SHP77 (cell line): ENCODE measurements around the gene C9orf50.
A peak's percentile ranks its signal among the peaks of the same experiment; 100 is the strongest.
"Not testable (repeated sequence)": the region's sequence is repeated elsewhere in the genome, so short reads cannot be mapped to it uniquely, and the experiment has no call there.

Experiments used
- DNase-seq, 2 experiments: peaks; one replicate each; lab custom pipeline; 2025; lab: John Stamatoyannopoulos, UW

Gene C9orf50

DNA sequence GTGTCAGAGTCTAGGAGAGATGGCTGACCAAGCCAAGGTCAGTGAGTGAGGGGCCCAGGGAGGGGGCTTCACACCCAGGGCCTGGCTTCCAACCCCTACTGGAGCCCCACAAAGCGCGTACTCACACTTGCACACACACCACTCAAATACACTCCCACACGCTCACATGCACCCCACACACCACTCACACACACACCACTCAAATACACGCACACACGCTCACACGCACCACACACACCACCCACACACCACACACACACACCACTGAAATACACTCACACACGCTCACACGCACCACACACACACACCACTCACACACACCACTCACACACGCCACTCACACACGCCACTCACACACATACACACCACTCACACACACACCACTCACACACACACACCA lies 26.7 kb upstream of the C9orf50 start:
- no peak for DNase-seq

DNA sequence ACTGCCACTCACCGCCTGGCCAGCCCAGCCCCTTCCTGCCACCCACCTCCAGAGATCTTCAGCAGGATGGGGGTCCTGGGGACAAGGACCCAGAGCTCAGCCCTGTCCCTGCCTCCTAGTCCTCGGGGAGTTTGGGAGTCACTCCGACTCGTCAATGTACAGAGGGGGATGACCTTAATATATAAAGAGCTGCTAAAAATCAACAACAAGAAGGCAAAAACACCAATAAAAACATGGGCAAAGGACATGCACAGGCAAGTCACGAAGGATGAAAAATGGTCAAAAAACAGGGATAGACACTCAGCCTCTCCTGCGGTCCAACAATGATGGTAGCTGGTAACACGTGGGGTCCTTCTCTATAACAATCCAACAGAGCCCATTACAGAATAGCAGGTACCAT lies 25.8 kb upstream of the C9orf50 start:
- no peak for DNase-seq

DNA sequence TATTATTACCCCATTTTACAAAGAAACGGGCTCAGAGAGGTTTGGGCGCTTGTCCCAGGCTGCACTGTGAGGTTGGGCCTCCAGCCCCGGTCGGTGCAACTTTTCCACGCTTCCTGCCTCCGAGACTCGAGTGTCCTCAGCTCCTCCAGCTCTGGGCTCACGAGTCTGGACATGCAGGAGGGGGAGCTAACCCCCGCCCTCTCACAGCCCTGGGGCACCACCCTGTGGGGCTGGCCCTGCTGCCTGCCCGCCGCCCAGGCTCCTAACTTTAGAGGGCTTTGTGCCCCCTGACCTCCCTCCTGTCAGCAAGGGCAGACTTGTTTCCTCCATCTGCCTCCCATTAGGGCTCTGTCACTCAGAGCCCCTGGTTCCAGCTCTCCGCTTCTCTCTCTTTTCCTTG lies 25.4 kb upstream of the C9orf50 start:
- no peak for DNase-seq

DNA sequence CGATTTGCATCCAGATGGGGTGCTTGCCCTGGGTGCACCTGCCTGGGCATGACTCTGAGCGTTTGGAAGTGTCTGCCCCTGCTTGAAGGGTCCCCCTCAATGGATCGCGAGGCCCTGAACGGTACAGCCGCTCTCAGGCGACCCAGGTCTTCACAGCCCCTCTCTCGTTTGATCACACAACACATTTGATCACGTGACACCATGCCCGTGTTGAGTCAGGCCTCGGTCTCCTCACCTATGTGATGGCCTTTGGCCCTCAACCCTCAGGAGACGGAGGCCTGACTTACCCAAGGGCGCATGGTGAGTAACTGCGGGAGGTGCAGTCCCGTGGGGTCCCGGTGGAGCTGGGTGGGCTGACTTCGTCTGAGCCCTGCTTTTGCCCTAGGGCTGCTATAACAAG lies 24.0 kb upstream of the C9orf50 start:
- DNase-seq: no peak

DNA sequence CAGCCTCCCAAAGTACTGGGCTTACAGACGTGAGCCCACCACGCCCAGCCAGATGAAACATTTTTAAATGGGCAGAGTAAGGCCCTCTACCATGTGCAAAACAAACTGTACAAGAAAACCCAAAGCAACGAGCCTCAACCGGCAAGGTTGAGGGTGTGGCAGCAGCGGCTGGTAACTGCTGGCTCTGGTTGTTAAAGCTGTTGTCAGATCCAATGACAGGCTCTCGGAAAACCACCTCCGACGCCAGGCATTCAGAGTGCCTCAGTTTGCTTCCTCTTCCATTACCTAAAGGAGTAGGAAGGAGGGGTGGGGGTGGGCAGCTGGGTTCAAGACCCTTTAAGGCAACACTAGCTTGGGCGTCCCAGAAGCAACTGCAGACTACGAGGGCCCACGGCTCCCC lies 23.5 kb upstream of the C9orf50 start:
- DNase-seq: no peak

DNA sequence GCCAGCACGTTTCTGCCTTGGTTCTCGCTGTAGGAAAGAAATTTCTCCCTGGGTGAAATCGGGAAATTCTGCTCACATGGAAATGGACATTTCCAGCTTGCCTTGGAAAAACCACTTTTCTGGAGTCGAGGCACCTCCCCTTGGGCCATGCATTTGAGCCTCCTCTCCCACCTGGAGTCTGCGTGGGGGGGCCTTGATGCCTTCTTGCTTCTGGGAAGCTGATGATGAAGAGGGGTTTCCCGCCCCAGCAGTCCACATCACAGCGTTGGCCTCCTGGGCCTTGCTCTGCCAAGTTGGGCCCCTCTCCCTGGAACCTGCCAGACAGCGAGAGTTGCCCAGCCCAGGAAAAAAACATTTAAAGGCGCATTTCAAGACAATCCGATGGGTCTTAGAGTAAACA lies 22.8 kb upstream of the C9orf50 start:
- no peak for DNase-seq

DNA sequence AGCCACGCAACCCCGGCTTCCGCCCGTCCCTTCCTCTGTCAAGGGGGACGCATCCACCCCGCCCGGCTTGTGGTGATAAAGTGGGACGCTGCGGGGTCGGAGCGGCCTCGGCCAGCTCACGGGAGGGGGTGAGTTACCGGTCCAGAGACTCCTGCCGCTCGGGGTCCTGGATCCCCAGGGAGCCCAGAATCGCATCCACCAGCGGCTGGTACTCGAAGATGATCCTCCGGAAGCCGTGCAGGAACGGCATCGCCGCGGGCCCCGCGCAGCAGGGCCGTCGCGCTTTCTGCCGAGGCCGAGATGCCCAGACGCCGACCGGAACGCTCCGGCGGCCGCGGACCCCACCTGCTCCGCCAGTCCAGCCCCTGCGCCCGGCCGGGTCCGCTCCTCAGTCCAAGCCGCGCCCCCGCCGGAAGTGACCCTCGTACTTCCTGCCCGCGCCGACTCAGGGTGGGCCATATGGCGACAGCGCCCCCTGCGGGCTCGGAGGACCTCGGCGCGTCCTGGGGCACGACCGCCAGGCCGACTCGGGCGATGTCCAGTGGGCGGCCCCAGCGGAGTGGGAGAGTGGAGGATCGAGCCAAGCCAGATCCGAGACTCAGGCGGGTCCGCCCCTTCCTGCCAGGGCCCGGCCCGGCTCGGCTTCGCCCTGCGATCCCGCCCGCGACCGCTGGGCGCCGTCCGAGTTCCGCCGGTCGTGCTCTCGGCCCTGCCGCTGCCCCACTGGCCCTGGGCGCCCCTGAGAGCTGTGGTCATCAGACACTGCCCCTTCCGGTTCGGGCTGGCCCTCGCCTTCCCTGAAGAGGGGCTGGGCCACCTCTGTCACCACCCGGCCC lies 21.1 kb upstream of the C9orf50 start, which contains the start of gene ASB6:
ASB6 (minus strand) TSS at position 402 of the 836 bp plus-strand sequence; CDS start at position 250, 152 bp downstream.
- peak; percentile 90 to 93 for DNase-seq

DNA sequence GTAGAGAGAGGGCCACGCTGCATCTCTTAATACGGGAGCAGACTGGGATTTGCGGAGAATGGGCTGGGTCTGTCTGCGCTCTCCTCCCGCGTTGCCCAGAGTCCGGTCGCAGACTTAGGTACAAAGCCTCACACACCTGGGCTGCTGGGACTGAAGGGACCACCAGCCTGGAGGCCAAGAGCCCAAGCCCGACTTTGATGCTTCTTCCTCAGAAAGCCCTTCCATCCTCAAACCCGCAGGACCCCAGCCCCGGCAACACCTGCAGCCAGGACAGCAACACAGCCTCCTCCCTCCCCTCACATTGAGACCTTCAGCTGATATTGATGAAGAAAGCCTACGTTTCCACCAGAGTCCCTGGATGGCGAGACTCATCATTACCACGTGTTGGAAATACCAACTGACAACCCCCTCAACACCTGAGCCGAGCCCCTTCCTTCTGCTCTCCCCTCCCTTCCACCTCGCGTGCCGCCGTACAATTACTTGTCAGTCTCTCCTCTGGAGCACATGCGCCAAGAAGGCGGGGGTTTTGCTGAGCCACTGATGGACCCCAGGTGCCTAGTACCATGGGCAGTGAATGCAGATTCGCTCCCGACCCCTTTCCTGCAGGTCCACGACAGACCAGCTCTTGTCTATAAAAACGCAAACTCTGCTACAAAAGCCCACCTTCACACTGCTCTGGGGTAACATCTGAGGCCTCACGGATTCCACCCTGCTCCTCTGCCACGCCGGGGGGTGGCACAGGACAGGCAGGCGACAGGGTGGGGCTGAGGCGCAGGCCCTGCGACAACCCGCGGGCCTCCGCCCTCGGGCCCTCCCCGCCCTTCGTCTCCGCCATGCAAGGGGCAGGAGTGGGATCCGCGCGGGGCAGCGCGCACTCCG lies 20.2 kb upstream of the C9orf50 start:
- DNase-seq: no peak

DNA sequence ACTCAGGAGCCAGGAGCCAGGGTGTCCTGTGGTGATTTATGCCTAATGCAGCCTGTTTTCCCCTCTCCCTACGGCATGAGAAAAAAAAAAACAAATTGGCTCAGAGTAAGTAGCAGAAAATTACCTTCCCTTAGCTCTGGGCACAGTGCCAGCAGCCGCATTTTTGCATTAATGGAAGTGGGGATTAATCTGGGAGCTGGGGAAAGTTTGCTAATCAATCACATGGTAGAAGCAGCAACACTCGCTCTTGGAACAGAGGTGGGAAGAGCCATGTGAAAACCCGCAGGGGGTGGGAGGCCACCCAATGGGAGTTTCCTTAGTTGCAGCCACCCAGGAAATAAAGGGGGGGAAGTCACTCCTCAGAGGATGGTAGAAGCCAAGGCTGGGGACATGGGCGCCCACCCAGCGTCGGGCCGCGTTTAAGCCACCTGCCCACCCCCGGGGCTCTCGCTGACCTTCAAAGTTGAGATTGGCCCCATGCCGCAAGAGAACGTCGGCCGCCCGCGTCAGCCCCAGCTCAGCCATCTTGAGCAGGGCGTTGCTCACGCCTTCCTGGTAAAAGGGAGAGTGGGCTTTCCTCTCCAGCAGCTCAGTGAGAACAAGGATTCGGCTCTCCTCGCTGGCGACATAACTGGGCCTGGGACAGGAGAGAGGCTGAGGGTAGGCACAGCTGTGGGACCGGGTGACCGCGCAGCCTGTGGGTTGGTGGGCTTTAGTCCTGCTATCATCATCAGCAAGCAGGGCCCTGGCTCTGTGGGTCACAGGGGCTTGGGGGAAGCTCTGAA lies 19.4 kb upstream of the C9orf50 start:
- no peak for DNase-seq

DNA sequence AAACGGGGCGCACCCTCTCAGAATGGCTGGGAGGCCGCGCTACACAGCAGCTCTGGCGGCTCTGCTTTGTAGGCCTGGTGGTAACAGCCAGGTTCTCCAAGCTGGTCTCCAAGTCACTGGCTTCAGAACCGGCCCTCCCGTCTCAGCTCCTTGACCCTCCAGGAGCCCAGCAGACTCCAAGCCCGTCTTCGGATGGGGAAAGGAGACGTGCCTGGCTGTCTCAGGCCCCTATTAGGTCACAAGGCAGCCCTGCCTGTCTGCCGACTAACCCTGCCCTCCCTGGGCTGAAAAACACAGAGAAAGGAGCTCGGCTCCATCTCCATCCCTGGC lies 18.8 kb upstream of the C9orf50 start:
- no peak for DNase-seq

DNA sequence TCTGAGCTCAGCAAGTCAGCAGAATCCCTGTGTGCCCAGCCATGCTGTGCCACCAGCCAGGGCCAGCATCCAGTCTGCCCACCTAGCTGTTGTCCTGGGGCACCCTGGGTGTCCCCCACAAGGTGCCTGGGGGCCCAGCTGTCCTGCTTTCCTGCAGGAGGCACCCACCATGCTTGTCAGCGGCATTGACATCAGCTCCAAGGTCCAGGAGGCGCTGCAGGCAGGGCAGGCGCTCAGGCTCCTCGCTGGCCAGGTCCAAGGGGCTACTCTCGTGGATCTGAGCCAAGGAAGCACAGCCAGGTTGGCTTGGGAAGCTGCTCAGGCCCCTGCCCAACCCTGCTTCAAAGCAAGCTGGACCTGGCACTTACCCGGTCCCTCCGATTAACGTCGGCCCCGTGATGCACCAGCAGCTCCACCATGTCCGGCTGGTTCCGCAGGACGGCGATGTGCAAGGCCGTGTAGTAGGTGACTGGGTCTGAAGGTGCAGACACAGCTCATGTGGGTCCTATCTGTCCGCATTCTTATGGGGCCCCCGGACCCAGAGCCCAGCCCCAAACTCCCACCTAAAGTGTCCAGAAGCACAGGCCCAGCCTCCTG lies 18.2 kb upstream of the C9orf50 start:
- DNase-seq: no peak

DNA sequence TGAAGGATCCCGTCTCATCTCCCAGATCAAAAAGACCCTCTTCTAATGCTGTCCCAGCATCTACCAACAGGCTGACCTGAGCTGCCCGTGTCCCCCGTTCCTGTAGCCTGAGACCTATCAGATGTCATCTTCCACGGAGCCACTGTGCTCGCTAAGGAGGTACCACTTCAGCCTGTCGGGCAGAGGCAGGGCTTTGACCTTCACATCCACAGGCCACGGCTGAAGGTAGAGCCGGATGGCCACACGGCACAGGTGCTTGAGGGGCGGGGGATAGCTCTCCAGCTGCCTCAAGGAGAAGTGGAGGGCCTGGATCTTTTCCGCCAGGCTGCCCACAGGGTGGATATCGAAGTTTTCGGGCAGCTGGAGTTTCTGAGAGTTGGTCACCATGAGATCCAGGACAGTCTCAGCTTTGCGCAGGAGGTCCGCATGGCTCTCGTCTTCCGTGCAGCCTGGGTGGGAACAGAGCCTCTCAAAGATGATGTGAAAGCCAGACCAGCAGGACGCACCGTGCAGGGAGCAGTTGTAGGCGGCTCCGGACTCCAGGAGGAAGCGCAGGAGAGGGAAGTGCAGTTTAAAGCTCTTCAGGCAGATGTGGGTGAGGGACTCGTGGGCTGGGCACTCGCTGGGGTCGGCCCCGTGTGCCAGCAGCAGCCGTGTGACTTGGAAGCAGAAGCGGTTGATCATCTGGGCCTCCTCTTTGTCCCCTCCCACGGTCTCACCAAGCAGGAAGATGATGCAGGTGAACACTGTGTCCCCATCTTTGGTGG lies 17.0 kb upstream of the C9orf50 start:
- no peak for DNase-seq

DNA sequence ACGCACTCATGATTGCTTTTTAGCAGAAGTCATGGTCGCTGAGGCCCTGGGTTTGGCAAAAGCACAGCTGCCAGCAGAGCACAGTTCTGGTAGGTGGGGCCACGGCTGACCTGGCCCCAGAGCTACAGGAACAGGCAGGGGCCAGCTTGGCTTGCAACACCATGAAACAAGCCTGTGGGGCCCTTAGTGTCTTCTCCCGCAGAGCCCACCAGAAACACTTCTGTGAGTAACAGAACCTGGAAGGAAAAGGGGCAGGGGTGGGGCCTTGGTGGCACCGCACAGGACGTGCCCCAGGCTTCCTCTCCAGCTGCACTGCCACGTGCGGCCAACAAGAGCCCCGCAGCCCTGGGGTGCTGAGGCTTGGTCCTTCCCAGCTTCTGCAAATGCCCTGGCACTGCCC lies 16.2 kb upstream of the C9orf50 start:
- DNase-seq: no peak

DNA sequence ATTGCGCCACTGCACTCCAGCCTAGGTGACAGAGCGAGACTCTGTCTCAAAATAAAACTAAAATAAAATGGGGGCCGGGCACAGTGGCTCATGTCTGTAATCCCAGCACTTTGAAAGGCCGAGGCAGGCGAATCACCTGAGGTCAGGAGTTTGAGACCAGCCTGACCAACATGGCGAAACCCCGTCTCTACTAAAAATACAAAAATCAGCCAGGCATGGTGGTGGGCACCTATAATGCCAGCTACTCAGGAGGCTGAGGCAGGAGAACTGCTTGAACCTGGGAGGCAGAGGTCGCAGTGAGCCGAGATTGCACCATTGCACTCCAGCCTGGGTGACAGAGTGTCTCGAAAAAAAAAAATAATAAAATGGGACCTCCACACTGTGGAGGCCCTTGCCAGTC lies 15.4 kb upstream of the C9orf50 start:
- DNase-seq: not testable (repeated sequence)

DNA sequence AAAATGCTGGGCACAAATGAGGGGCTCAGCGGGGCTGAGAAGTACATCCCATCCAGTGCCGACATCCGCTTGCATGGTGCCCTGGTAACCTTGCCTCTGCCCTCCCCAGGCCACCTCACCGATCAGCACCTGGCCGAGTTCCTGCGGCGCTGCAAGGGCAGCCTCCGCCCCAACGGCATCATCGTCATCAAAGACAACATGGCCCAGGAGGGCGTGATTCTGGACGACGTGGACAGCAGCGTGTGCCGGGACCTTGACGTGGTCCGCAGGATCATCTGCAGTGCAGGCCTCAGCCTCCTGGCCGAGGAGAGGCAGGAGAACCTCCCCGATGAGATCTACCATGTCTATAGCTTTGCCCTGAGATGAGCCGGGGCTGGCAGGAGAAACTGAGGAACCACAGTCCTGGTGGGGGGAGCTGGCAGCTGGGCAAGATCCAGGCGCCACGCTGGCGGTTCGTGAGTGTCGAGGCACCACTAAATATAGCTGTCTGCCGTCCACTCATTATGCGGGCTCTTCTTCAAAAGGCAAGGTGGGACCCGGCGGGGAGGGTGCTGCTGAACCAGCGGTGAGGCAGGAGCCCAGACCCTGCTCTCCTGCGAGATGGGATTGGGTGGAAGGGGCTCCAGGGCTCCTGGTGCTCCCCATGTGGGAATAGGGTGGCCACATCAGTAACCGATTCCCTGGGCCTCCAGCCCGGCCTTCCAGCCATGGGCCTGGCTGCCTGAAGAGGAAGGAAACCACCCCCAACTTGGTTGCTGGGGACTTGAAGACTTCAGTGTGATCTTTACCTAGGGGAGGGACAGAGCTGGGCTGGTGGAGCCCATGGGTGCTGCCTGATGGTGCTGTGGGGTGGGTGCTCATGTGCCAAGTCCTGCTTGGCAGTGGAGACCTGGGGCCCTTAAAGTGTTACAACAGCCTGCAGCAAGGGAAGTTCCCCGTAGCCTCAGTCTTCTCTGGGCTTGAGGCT lies 14.5 kb upstream of the C9orf50 start:
- no peak for DNase-seq

DNA sequence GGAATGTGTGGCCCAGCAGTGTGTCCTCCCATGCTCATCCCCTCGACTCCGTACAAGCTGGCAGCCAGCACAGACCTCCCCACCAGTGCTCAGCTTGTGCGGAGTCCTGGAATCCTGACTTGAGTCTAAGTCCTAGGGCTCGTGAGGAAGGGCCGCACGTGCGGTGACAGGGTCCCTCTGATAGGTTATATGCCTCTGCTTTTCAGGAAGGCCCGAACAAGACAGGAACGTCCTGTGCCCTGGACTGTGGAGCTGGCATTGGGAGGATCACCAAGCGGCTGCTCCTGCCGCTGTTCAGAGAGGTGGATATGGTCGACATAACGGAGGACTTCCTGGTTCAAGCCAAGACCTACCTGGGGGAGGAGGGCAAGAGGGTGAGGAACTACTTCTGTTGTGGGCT lies 12.9 kb upstream of the C9orf50 start:
- DNase-seq: no peak

DNA sequence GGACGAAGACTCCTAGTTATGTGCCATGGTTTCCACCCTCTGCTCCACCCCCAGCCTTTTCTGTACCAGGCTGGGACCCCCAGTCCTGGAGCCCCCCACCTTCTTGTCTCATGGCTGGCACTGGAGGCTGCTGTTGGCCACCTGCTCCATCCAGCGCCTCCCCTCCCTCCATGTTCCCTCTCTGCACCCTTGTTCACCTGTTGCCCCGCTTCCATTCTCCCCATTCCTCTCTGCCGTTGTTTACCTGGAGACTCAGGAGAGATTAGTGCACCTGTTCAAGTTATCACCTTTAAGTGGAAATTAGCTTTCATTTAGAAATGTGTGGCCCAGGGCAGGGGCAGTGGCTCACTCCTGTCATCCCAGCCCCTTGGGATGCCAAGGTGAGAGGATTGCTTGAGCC lies 12.3 kb upstream of the C9orf50 start:
- DNase-seq: no peak

DNA sequence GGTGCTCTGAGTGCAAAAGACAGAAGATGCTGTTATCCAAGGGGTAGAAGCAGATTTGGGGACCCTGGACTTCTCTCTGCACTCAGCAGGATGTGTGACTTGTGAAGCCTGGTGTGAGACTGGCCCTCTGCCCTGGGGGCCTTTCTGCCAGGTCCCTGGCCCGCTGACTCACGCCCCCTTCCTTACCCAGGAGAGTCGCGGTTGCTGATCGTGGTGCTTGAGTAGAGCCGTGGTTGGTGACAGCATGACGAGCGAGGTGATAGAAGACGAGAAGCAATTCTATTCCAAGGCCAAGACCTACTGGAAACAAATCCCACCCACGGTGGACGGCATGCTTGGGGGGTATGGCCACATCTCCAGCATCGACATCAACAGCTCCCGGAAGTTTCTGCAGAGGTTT lies 11.6 kb upstream of the C9orf50 start:
- DNase-seq: no peak

DNA sequence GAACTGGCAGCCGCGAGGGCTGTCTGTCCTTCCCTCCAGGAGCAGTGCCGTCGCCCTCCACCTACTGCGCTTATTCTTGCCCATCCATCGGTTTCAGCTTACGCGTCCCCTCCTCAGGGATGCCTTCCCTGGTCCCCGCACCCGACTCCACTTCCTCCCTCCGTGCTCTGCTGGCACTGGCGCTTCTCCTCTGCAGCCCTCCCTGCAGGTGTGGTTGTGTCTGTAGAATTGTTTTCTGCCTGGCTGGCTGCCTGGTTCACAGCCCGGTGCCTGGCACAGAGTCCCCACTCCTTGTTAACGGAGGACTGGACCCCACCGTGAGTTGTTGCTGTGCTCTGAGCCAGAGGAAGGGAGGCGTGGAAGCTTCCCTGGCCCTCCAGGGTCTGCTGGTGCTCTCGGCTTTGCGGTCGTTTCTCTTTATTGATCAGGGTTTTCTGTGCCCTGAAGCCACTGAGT lies 10.8 kb upstream of the C9orf50 start:
- no peak for DNase-seq
